PC-3 (cell line): Measurements from ENCODE around the gene METTL1. TPM values are rescaled to one million over a fixed set of nuclear protein-coding genes. Genes with fewer than 3 reads are reported as not detected.

Source experiments
- ATAC-seq: fragments of 200-7000 bp; cut with Tn5 transposase; 2 replicates; pipeline ENCODE4 v1.9.1; 2020; ENCODE audit warnings: mild to moderate bottlenecking, moderate library complexity
- BruUV-seq: library from RNA; stranded (reverse); fragments of 400-500 nt; replicated peaks from 2 replicates; lab custom pipeline; 2021; lab: Mats Ljungman, UMichigan
- CTCF ChIA-PET: fragments of 300-600 bp; sonication (Branson Sonifier 250); formaldehyde crosslinking; loops from one replicate; lab custom pipeline; 2022; ENCODE audit warnings: antibody characterized with exemption; lab: Charles Lee
- POLR2A ChIA-PET: fragments of 300-600 bp; sonication (Branson Sonifier 250); formaldehyde crosslinking; loops from one replicate; lab custom pipeline; 2022; ENCODE audit warnings: antibody characterized with exemption; ENCODE audit not compliant: unreplicated experiment; lab: Charles Lee
- DNase-seq: peaks from one replicate; pipeline ENCODE4 v3.0.0-alpha.2; 2015
- H2AFZ ChIP-seq: fragments of 300-600 bp; sonication (generic); 2 replicates; pipeline ENCODE4 v1.6.0; 2016; ENCODE audit warnings: antibody characterized with exemption, low read length
- H3F3A ChIP-seq: fragments of 300-600 bp; sonication (generic); one replicate; pipeline ENCODE4 v1.6.0; 2017; ENCODE audit warnings: antibody characterized with exemption, low read length, control low read depth, mild to moderate bottlenecking; ENCODE audit not compliant: unreplicated experiment
- H3K27ac ChIP-seq: fragments of 300-600 bp; sonication (generic); 2 replicates; pipeline ENCODE4 v1.5.1; 2016; ENCODE audit warnings: mild to moderate bottlenecking, low read length
- H3K27me3 ChIP-seq: fragments of 300-600 bp; sonication (generic); 2 replicates; pipeline ENCODE4 v1.6.1; 2016; ENCODE audit warnings: low read length, mixed read lengths
- H3K36me3 ChIP-seq: fragments of 300-600 bp; sonication (generic); 2 replicates; pipeline ENCODE4 v1.6.1; 2016; ENCODE audit warnings: low read depth, mixed run types, low read length, mixed read lengths
- H3K4me1 ChIP-seq: fragments of 300-600 bp; sonication (generic); 2 replicates; pipeline ENCODE4 v1.5.1; 2016; ENCODE audit warnings: low read length; ENCODE audit not compliant: insufficient read depth
- H3K4me2 ChIP-seq: fragments of 300-600 bp; sonication (generic); 2 replicates; pipeline ENCODE4 v1.6.0; 2016; ENCODE audit warnings: low read length
- H3K4me3 ChIP-seq: fragments of 300-600 bp; sonication (generic); 2 replicates; pipeline ENCODE4 v1.5.1; 2016; ENCODE audit warnings: mild to moderate bottlenecking, low read length, mixed read lengths
- H3K79me2 ChIP-seq: fragments of 300-600 bp; sonication (generic); 2 replicates; pipeline ENCODE4 v1.6.1; 2017; ENCODE audit warnings: low read length, mixed read lengths
- H3K9ac ChIP-seq: fragments of 300-600 bp; sonication (generic); 2 replicates; pipeline ENCODE4 v1.6.0; 2016; ENCODE audit warnings: mild to moderate bottlenecking, low read length
- H3K9me2 ChIP-seq: fragments of 300-600 bp; sonication (generic); replicated peaks from 2 replicates; pipeline ENCODE4 v1.6.1; 2016; ENCODE audit warnings: mixed run types, low read length, mixed read lengths
- H3K9me3 ChIP-seq: fragments of 300-600 bp; sonication (generic); 2 replicates; pipeline ENCODE4 v1.6.1; 2016; ENCODE audit warnings: low read length, mixed read lengths
- H4K20me1 ChIP-seq: fragments of 300-600 bp; sonication (generic); 2 replicates; pipeline ENCODE4 v1.6.1; 2016; ENCODE audit warnings: low read length, mixed read lengths
- EZH2 ChIP-seq: fragments of 300-600 bp; sonication (generic); IDR thresholded peaks from one replicate; pipeline ENCODE4 v1.6.1; 2017; ENCODE audit warnings: antibody characterized with exemption, mild to moderate bottlenecking, low read length; ENCODE audit not compliant: unreplicated experiment
- EZH2phosphoT487 ChIP-seq: fragments of 300-600 bp; sonication (generic); IDR thresholded peaks from 2 replicates; pipeline ENCODE4 v1.6.1; 2018; ENCODE audit warnings: mild to moderate bottlenecking, antibody characterized with exemption, low read length, borderline replicate concordance
- intact Hi-C: fragments of 100-400 bp; cut with micrococcal nuclease; formaldehyde crosslinking; loops from 2 replicates; pipeline ENCODE4 v1.9.0; 2023
- microRNA-seq: library from miRNA; unstranded; fragments of <30 nt; microRNA quantifications from one replicate; pipeline ENCODE4 v1.1.0, GENCODE V29; 2020; ENCODE audit not compliant: unreplicated experiment
- total RNA-seq: library from RNA; depleted of rRNA; stranded (reverse); fragments of >200 nt; gene quantifications from 2 replicates; pipeline ENCODE4 v1.2.3, GENCODE V29; 2014; rRNA removed
- TF ChIP-seq, protein P1 (sequence below): fragments of 300-600 bp; sonication (generic); conservative IDR thresholded peaks from 2 replicates; pipeline ENCODE4 v1.5.1; 2017; ENCODE audit warnings: antibody characterized with exemption, low read depth, mild to moderate bottlenecking, low read length

The METTL1 gene
- total RNA-seq, 1 experiment from 2014 or later, result 29.8 TPM

DNA sequence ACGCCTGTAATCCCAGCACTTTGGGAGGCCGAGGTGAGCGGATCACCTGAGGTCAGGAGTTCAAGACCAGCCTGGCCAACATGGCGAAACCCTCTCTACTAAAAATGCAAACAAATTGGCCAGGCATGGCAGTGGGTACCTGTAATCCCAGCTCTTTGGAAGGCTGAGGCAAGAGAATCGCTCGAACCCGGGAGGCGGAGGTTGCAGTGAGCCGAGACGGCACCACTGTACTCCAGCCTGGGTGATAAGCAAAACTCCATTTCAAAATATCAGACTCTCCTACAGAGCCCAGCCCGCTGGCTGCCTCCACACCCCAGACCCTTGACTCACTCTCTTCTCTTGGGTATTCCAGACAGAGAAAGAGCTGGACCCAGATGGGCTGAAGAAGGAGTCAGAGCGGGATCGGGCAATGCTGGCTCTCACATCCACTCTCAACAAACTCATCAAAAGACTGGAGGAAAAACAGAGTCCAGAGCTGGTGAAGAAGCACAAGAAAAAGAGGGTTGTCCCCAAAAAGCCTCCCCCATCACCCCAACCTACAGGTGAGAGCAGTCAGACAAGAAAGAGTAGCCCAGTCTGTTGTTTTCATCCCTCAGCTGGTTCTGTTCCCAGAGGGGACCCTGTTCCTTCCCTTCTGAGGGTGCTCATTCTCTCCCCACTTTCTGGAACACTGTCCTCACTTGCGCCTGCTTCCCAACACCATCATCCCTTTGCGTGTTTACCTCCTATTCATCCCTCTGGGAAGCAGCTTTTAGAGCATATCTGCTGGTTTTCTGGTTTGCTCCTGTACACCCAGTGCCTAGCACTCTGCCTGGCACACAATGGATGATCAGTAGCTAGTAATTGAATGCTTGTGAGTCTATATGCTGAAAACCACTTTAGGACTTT lies 53.0 kb downstream of the METTL1 start:
- ATAC-seq (no peak), DNase-seq (no peak)
- Histone ChIP-seq H3K9ac (no peak overlapping the region), H4K20me1 (no peaks in the 10 kb centered on the region), H3K9me2 (no peaks in the 10 kb centered on the region), H3K4me3 (no peak overlapping the region), H3K27me3 (no peaks in the 10 kb centered on the region), H3K9me3 (no peaks in the 10 kb centered on the region), H3K79me2 (no peaks in the 10 kb centered on the region), H2AFZ (no peak overlapping the region), H3K36me3 (peaks cover 11% of the 10 kb centered on the region; the same call in 1 of the 2 replicates), H3K4me2 (no peak overlapping the region), H3K4me1 (no peaks in the 10 kb centered on the region), H3K27ac (no peak overlapping the region), H3F3A (no peaks in the 10 kb centered on the region)
- TF ChIP-seq EZH2 (no peak), EZH2phosphoT487 (no peak)
- TF ChIP-seq, protein P1, sequence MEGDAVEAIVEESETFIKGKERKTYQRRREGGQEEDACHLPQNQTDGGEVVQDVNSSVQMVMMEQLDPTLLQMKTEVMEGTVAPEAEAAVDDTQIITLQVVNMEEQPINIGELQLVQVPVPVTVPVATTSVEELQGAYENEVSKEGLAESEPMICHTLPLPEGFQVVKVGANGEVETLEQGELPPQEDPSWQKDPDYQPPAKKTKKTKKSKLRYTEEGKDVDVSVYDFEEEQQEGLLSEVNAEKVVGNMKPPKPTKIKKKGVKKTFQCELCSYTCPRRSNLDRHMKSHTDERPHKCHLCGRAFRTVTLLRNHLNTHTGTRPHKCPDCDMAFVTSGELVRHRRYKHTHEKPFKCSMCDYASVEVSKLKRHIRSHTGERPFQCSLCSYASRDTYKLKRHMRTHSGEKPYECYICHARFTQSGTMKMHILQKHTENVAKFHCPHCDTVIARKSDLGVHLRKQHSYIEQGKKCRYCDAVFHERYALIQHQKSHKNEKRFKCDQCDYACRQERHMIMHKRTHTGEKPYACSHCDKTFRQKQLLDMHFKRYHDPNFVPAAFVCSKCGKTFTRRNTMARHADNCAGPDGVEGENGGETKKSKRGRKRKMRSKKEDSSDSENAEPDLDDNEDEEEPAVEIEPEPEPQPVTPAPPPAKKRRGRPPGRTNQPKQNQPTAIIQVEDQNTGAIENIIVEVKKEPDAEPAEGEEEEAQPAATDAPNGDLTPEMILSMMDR, result no peak
- ChIA-PET POLR2A (no interaction called here), CTCF (no interaction called here)
- intact Hi-C loops, result no loop called here
- BruUV-seq, result no TSS peak

Small RNA genes lying within 50 kb of the gene (microRNA-seq; reads per million reads assigned to microRNA genes)
- not detected for gene MIR6759

Other genes with a start within 250 kb of the METTL1 start
- gene MBD6, start 249.3 kb downstream of the METTL1 start, total RNA-seq, result 13.1 and 13.2 TPM in 2 replicates
- gene DCTN2, start 224.9 kb downstream of the METTL1 start, total RNA-seq, result 88.5 and 96.4 TPM in 2 replicates
- not detected in 2 replicates for gene KIF5A, start 222.1 kb downstream of the METTL1 start, total RNA-seq
- gene PIP4K2C, start 180.9 kb downstream of the METTL1 start, total RNA-seq, result 83.6 and 88.6 TPM in 2 replicates
- 11.9 and 15.9 TPM in 2 replicates for gene DTX3, start 167.3 kb downstream of the METTL1 start, total RNA-seq
- gene ARHGEF25, start 160.7 kb downstream of the METTL1 start, total RNA-seq, result 10.0 and 18.1 TPM in 2 replicates
- gene B4GALNT1, start 138.9 kb downstream of the METTL1 start, total RNA-seq, result 39.0 and 42.3 TPM in 2 replicates
- 145 and 223 TPM in 2 replicates for gene OS9, start 78.0 kb downstream of the METTL1 start, total RNA-seq
- gene AGAP2, start 33.4 kb downstream of the METTL1 start, total RNA-seq, result 0.23 and 0.40 TPM in 2 replicates
- gene TSPAN31, start 27.1 kb downstream of the METTL1 start, total RNA-seq, result 18.9 and 20.3 TPM in 2 replicates
- 212 and 229 TPM in 2 replicates for gene CDK4, start 19.8 kb downstream of the METTL1 start, total RNA-seq
- gene MARCHF9, start 17.0 kb downstream of the METTL1 start, total RNA-seq, result 9.3 and 13.4 TPM in 2 replicates
- 8.1 and 8.6 TPM in 2 replicates for gene CYP27B1, start 5.0 kb downstream of the METTL1 start, total RNA-seq
- gene EEF1AKMT3, start 509 bp upstream of the METTL1 start, total RNA-seq, result 5.4 and 9.3 TPM in 2 replicates
- 55.8 and 63.0 TPM in 2 replicates for gene TSFM, start 10.7 kb upstream of the METTL1 start, total RNA-seq
- gene AVIL, start 46.6 kb upstream of the METTL1 start, total RNA-seq, result 2.3 TPM in 1 of 2 replicates, not detected in the other
- 37.4 and 39.4 TPM in 2 replicates for gene CTDSP2, start 74.6 kb upstream of the METTL1 start, total RNA-seq
- gene ATP23, start 169.5 kb upstream of the METTL1 start, total RNA-seq, result 14.7 and 19.4 TPM in 2 replicates